Lung (tissue), 12 donors: Measurements from ENCODE around the gene KAT8. TPM values are rescaled to one million over a fixed set of nuclear protein-coding genes. Genes with fewer than 3 reads are reported as not detected.

ENCODE experiments used
- ATAC-seq: fragments of 200-7000 bp; cut with Tn5 transposase; one replicate; pipeline ENCODE4 v1.9.1; 2020; ENCODE audit warnings: moderate number of reproducible peaks; ENCODE audit not compliant: insufficient read depth, low FRiP score
- DNase-seq, 3 donors: peaks; one replicate each; pipeline ENCODE4 v3.0.0-alpha.2; 2013 to 2017
- H3K27ac ChIP-seq, 2 donors: one replicate each; pipeline ENCODE4 v1.5.1; 2013; ENCODE audit warnings: mild to moderate bottlenecking in 2 of 2, moderate library complexity in 2 of 2, control low read depth in 1 of 2, inconsistent platforms in 1 of 2, low read depth in 1 of 2, low read length in 1 of 2
- H3K27me3 ChIP-seq, 3 donors: one replicate each; pipeline ENCODE4 v1.5.1; 2013; ENCODE audit warnings: low read length in 2 of 3; ENCODE audit not compliant: control insufficient read depth in 3 of 3, insufficient read depth in 3 of 3
- H3K36me3 ChIP-seq, 4 donors: one replicate each; pipeline ENCODE4 v1.5.1; 2013; ENCODE audit warnings: low read length in 4 of 4, mild to moderate bottlenecking in 1 of 4, moderate library complexity in 1 of 4; ENCODE audit not compliant: control insufficient read depth in 4 of 4, insufficient read depth in 4 of 4
- H3K4me1 ChIP-seq, 5 donors: one replicate each; pipeline ENCODE4 v1.5.1; 2013; ENCODE audit warnings: low read length in 5 of 5, mild to moderate bottlenecking in 2 of 5, moderate library complexity in 1 of 5; ENCODE audit not compliant: control insufficient read depth in 5 of 5, insufficient read depth in 5 of 5
- H3K4me3 ChIP-seq: one replicate; pipeline ENCODE4 v1.5.1; 2013; ENCODE audit warnings: mild to moderate bottlenecking, control low read depth, moderate library complexity
- H3K9ac ChIP-seq, 2 donors: one replicate each; pipeline ENCODE4 v1.5.1; 2013; ENCODE audit warnings: low read length in 2 of 2, control low read depth in 1 of 2; ENCODE audit not compliant: insufficient read depth in 1 of 2
- H3K9me3 ChIP-seq, 4 donors: one replicate each; pipeline ENCODE4 v1.5.1; 2013; ENCODE audit warnings: low read length in 3 of 4, mild to moderate bottlenecking in 1 of 4, moderate library complexity in 1 of 4; ENCODE audit not compliant: control insufficient read depth in 4 of 4, insufficient read depth in 3 of 4
- WGBS, 2 donors: extraction: QIAGEN DNeasy Blood & Tissue Kit; methylation state at CpG; one replicate each; pipeline ENCODE4 v1.1.7; 2013; 5-methylcytosine and 5-hydroxymethylcytosine counted together
- polyA plus RNA-seq, 2 donors: library from polyadenylated mRNA; stranded (reverse); fragments of 200-250 nt; gene quantifications; one replicate each; pipeline ENCODE4 v1.2.1, GENCODE V29; 2013
- total RNA-seq, 2 donors: library from RNA; depleted of rRNA in 1 of 2; stranded (reverse); fragments of >200 nt in 1 of 2; gene quantifications; one replicate each; pipeline ENCODE4 v1.2.1, GENCODE V29; 2014 to 2021
- TF ChIP-seq, protein P1 (sequence below): IDR thresholded peaks from 2 replicates; pipeline ENCODE4 v1.5.1; 2012; ENCODE audit warnings: mild to moderate bottlenecking; ENCODE audit errors: control extremely low read depth, extremely low read depth
- donor health status: control.
- donor health status: control.
- donor health status: Bipolar disorder and iron deficiency.
- donor health status: healthy.
- donor health status: DM: yes; HTN: yes; CAD: no.

The KAT8 gene
- total and polyA plus RNA-seq, 4 donors, result 53.0 to 73.2 (median 60.8) TPM

GRCh38 chr16:31084584-31085302 lies 32.7 kb upstream of the KAT8 start:
- no peak overlapping the region for H3K9ac ChIP-seq
- H3K4me1 ChIP-seq, result peaks cover 0 to 3% (median 0%) of the 10 kb centered on the region in 5 donors
- H3K27me3 ChIP-seq, result no peaks in the 10 kb centered on the region
- H3K36me3 ChIP-seq, result peaks cover 5 to 42% (median 14%) of the 10 kb centered on the region in 4 donors
- DNase-seq, result no peak
- no peak overlapping the region for H3K27ac ChIP-seq
- TF ChIP-seq, protein P1, sequence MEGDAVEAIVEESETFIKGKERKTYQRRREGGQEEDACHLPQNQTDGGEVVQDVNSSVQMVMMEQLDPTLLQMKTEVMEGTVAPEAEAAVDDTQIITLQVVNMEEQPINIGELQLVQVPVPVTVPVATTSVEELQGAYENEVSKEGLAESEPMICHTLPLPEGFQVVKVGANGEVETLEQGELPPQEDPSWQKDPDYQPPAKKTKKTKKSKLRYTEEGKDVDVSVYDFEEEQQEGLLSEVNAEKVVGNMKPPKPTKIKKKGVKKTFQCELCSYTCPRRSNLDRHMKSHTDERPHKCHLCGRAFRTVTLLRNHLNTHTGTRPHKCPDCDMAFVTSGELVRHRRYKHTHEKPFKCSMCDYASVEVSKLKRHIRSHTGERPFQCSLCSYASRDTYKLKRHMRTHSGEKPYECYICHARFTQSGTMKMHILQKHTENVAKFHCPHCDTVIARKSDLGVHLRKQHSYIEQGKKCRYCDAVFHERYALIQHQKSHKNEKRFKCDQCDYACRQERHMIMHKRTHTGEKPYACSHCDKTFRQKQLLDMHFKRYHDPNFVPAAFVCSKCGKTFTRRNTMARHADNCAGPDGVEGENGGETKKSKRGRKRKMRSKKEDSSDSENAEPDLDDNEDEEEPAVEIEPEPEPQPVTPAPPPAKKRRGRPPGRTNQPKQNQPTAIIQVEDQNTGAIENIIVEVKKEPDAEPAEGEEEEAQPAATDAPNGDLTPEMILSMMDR, result no peak
- no peak for ATAC-seq
- H3K9me3 ChIP-seq, result no peaks in the 10 kb centered on the region
- H3K4me3 ChIP-seq, result no peak overlapping the region
- WGBS, 2 donors, result 93% methylated on average over 16 of the region's 16 CpGs

- Histone ChIP-seq H3K27me3 (no peaks in the 10 kb centered on the region), H3K4me1 (peaks cover 0 to 3% (median 0%) of the 10 kb centered on the region in 5 donors), H3K9me3 (no peaks in the 10 kb centered on the region), H3K9ac (no peak overlapping the region), H3K36me3 (peaks cover 5 to 35% (median 13%) of the 10 kb centered on the region in 4 donors), H3K4me3 (no peak overlapping the region), H3K27ac (no peak overlapping the region)
- no peak for DNase-seq
- ATAC-seq, result no peak
- TF ChIP-seq, protein P1, result no peak
- 86 to 90% methylated on average over 8 of the region's 8 CpGs for WGBS, 2 donors
Measured at GRCh38 chr16:31085411-31085810, 32.1 kb upstream of the KAT8 start.

DNA sequence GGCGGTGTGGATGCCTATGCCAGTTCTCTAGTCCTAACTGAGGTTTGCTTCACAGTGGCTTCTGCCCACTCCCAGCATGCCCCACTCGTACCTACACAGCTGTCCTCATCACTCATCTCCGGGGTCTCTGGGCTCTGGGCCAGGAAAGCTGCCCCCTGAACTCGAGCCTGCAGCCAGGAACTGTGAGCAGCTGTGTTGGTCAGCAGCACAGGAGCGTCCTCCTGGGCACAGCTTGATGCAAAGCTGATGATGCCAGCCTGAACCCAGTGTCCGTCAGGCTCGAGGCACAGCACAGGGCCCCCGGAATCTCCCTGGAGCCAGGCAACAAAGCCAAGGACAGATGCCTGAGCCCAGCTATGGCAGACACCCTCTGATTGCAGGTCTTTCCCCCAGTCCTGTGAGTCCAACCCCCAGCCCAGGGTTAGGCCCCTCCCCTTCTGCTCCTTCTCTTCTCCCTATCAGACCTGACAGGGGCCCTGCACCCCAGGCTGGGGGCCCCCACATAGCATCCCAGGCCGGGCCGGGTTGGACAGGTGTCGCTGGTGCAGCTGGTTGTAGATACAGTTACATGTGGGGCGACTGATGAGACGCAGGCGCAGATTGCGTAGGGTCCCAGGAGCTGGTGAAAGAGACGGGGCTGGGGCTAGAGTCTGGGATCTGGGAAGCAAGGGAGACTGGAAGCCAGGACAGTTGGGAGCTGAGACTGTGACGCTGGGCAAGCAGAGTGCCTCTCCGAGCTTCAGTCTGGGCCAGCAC lies 31.4 kb upstream of the KAT8 start:
- no peak for ATAC-seq
- TF ChIP-seq, protein P1, result no peak
- H3K27me3 ChIP-seq, result no peaks in the 10 kb centered on the region
- H3K4me3 ChIP-seq, result no peak overlapping the region
- 90 to 92% methylated on average over 18 of the region's 18 CpGs for WGBS, 2 donors
- no peak for DNase-seq
- H3K27ac ChIP-seq, result no peak overlapping the region
- H3K9me3 ChIP-seq, result no peaks in the 10 kb centered on the region
- peaks cover 0 to 3% (median 0%) of the 10 kb centered on the region in 5 donors for H3K4me1 ChIP-seq
- peaks cover 0 to 34% (median 8%) of the 10 kb centered on the region in 4 donors for H3K36me3 ChIP-seq
- no peak overlapping the region for H3K9ac ChIP-seq
